Loucy (cell line): ENCODE data around the gene NSL1.

ENCODE experiments used
- CTCF ChIP-seq: fragments of 200-600 bp; sonication (generic); conservative IDR thresholded peaks from 2 replicates; pipeline ENCODE4 v1.5.1; 2014; ENCODE audit warnings: mild to moderate bottlenecking, antibody characterized with exemption, low read length
- EZH2phosphoT487 ChIP-seq: fragments of 200-600 bp; IDR thresholded peaks from 2 replicates; pipeline ENCODE4 v1.6.1; 2018; ENCODE audit warnings: antibody characterized with exemption, mild to moderate bottlenecking, moderate library complexity, borderline replicate concordance

- TF ChIP-seq CTCF = no peak
- no peak for TF ChIP-seq EZH2phosphoT487
Observed at GRCh38 chr1:212797681-212798080, 6.1 kb upstream of the NSL1 start.
